ENCODE measurements around the gene LHFPL3.

DNA sequence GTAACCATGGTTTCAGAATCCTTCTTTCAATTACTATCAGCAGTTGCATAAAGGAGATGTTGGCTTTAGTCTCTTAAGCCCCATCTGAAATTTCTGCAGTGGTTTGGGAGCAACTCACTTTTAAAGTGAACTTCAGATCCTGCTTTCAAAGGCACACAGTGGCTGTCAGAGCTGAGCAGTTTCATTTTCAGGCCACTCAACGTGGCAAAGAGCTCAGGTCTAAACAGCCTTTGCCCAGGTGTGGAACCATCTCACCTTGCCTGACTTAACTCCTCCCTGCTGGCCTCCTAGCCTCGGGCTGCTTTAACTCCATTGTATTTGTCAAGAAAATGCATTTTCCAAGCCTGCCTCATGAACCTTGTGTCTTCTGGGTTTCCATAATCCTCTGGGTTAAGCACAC lies 488.1 kb downstream of the LHFPL3 start:
- TF ChIP-seq, protein P1, sequence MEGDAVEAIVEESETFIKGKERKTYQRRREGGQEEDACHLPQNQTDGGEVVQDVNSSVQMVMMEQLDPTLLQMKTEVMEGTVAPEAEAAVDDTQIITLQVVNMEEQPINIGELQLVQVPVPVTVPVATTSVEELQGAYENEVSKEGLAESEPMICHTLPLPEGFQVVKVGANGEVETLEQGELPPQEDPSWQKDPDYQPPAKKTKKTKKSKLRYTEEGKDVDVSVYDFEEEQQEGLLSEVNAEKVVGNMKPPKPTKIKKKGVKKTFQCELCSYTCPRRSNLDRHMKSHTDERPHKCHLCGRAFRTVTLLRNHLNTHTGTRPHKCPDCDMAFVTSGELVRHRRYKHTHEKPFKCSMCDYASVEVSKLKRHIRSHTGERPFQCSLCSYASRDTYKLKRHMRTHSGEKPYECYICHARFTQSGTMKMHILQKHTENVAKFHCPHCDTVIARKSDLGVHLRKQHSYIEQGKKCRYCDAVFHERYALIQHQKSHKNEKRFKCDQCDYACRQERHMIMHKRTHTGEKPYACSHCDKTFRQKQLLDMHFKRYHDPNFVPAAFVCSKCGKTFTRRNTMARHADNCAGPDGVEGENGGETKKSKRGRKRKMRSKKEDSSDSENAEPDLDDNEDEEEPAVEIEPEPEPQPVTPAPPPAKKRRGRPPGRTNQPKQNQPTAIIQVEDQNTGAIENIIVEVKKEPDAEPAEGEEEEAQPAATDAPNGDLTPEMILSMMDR (IDR thresholded peaks at IDR 0.05 in 4 of 5, conservative IDR thresholded peaks at IDR 0.05 in 1 of 5): no peak
- no peak for TF ChIP-seq POLR2A (IDR thresholded peaks at IDR 0.05)
